Hematopoietic multipotent progenitor cell treated with erythropoietin and hydrocortisone succinate and interleukin-3 and kit ligand, for 17 days (in vitro differentiated cells): ENCODE measurements around the gene HERC4.

Experiments used
- DNase-seq: peaks from one replicate; pipeline ENCODE4 v3.0.0-alpha.2; 2015; ENCODE audit warnings: low spot score

HERC4 gene

GRCh38 chr10:67965456-67965855, 109.6 kb downstream of the HERC4 start:
- no peak for DNase-seq

DNA sequence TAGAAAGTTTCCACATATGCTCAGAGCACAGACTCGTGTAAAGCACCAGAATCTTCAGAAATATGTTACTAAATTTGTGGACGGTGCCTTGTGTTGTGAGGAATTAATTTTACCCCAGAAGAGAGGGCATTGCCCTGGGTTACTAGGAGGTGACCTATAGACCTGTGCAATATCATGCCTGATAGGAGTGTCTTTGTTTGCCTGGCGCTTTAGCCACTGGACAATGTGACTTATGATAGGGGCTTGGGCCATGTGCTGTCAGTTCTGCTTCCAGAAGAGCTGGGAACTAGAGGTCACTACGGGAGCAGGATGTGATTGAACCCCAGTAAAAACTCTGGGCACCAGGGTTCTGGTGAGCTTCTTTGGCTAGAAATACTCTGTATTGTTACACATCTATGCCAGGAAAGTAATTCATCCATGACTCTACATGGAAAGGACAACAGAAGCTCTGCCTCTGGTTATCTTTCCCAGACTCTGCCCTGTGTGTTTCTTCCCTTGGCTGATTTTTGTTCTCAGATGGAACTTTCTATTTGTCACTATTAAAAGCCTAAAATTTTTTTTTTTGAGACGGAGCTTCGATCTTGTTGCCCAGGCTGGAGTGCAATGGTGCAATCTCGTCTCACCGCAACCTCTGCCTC, 115.1 kb downstream of the HERC4 start:
- no peak for DNase-seq

GRCh38 chr10:67955614-67956013, 119.5 kb downstream of the HERC4 start:
- DNase-seq, result no peak

- DNase-seq, result no peak
These were observed 131.2 kb downstream of the HERC4 start for GRCh38 chr10:67943917-67944316.

- no peak for DNase-seq
These were observed 138.7 kb downstream of the HERC4 start for GRCh38 chr10:67936416-67936815.

DNA sequence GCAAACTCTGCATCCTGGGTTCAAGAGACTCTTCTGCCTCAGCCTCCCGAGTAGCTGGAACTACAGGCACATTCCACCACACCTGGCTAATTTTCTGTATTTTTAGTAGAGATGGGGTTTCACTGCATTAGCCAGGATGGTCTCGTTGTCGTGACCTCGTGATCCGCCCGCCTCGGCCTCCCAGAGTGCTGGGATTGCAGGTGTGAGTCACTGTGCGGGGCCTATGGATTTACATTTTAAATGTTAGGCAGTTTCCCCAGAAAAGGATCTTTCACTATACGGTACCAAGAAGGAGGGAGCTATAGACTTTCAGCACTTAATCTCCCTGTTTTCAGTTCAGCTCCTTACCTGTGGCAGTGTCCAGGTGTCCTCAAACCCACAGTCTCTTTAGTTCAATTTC, 139.9 kb downstream of the HERC4 start:
- no peak for DNase-seq

GRCh38 chr10:67934336-67934735, 140.7 kb downstream of the HERC4 start:
- DNase-seq, result no peak

DNA sequence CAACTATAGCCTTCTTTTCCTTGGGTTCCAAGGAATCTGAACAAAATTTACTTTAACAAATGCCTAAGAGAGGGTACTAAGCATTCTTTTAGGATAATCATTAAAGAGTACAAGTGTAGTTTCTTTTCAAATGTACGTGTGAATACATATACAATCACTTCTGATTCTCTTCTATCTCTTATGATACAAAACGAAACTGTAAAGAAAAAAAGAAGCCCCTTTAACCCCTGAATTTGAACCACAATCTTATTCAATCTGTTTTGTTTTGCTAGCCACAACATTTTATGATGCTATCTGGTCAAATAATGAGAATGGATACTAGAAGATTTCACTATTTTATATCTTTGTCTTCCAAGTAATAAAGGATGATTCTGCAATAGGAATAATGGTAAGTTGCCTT, 141.9 kb downstream of the HERC4 start:
- DNase-seq, result no peak

DNA sequence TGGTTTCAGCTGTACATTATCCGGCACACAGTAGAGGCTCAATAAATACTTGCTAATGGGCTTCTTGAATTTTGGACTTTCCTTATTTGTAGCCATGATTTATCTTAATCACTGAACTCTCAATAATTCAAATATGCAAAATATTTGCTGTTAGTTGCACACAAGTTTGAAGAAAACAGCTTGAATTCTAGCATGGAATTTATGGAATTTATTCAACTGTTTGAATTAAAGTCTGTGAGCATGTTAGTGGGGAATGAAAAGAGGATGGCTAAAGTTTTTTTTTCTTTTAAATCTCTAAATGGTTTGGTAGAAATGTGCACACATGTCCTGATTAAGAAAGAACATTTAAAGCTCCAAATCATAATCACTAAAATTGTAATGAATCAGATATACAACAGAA, 148.1 kb downstream of the HERC4 start:
- no peak for DNase-seq

GRCh38 chr10:67925449-67926005, 149.6 kb downstream of the HERC4 start:
- no peak for DNase-seq

DNA sequence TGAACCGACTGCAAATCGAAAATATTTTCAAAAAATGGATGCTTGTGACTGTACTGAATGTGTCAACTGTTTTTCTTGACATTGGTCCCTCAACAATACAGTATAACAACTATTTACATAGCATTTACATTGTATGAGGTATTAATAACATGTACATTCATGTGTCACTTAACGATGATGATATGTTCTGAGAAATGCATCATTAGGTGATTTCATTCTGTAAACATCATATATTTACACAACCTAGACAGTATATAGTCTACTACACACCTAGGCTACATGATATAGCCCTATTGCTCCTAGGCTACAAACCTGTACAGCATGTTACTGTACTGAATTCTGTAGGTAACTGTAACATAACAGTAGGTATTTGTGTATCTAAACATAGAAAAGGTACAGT, 150.9 kb downstream of the HERC4 start:
- no peak for DNase-seq

- no peak for DNase-seq
These were observed 151.5 kb downstream of the HERC4 start for GRCh38 chr10:67923551-67923950.

GRCh38 chr10:67921065-67921464, 154.0 kb downstream of the HERC4 start:
- DNase-seq, result no peak

DNA sequence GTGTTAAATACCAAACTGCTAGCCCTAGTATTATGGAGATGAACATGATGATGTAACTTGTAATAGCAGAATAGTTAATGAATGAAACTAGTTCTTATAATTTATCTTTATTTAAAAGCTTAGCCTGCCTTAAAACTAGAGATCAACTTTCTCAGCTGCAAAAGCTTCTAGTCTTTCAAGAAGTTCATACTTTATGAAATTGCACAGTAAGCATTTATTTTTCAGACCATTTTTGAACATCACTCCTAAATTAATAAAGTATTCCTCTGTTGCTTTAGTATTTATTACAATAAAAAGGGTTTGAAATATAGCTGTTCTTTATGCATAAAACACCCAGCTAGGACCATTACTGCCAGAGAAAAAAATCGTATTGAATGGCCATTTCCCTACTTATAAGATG, 157.4 kb downstream of the HERC4 start:
- no peak for DNase-seq

GRCh38 chr10:67917169-67917568, 157.9 kb downstream of the HERC4 start:
- no peak for DNase-seq

DNA sequence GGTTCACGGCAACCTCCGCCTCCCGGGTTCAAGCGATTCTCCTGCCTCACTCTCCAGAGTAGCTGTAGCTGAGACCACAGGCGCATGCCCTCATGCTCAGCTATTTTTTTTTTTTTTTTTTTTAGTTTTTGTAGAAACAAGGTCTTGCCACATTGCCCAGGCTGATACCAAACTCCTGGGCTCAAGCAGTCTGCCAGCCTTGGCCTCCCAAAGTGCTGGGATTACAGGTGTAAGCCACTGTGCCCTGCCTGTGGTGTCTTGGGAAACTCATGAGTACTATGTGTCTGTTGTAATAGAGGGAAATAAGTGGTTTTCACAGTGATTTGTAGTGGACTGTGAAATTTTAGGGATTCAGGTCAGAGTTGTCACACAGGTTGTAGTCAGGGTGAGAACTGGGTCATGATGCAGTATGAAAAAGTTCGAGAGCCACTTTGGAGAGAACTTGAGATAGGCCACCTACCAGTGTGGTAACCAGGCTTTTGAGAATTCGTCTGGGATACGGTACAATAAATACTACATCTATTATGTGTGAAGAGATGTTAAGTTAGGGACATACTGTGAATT, 160.2 kb downstream of the HERC4 start:
- DNase-seq, result no peak

GRCh38 chr10:67912331-67912946, 162.6 kb downstream of the HERC4 start:
- DNase-seq, result no peak

DNA sequence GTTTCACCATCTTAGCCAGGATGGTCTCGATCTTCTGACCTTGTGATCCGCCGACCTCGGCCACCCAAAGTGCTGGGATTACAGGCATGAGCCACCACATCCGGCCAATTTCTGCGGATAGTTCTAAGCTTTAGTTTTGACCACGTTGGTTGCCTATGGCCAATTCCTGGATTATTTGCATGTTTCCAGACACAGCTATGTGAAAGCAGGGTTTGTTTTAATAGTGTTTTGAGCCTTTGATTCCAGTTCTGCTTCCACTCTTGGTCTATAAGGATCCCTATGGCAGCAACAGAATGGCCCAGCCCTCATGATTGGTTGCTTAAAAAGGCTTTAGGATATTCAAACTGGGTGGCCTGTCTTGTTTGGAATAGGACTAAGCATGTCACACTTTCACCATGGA, 171.5 kb downstream of the HERC4 start:
- DNase-seq, result no peak

GRCh38 chr10:67893637-67894036, 181.4 kb downstream of the HERC4 start:
- no peak for DNase-seq

GRCh38 chr10:67884842-67885670, 190.0 kb downstream of the HERC4 start:
- peak; percentile 78 for DNase-seq

- DNase-seq, result peak; percentile 96
These were observed 190.7 kb downstream of the HERC4 start, which contains the start of gene SIRT1 for GRCh38 chr10:67884313-67884841. TSS of gene SIRT1 (plus strand) at chr10:67884656. CDS start at chr10:67884722, 66 bp downstream.

- DNase-seq, result no peak
These were observed 191.3 kb downstream of the HERC4 start for GRCh38 chr10:67883710-67884312.
